Superior temporal gyrus (tissue), 1 donor: Measurements from ENCODE around the gene COL3A1.

Source experiments
- DNase-seq: peaks from one replicate; pipeline ENCODE4 v3.0.0-alpha.2; 2016; ENCODE audit errors: extremely low spot score

COL3A1 gene

GRCh38 chr2:188975497-188976102, 1.4 kb downstream of the COL3A1 start:
- no peak for DNase-seq

- DNase-seq = no peak
These were observed 2.5 kb downstream of the COL3A1 start for GRCh38 chr2:188976545-188977268.

- DNase-seq = no peak
These were observed 3.1 kb downstream of the COL3A1 start for GRCh38 chr2:188977317-188977716.

GRCh38 chr2:188978291-188979081, 4.3 kb downstream of the COL3A1 start:
- no peak for DNase-seq

DNA sequence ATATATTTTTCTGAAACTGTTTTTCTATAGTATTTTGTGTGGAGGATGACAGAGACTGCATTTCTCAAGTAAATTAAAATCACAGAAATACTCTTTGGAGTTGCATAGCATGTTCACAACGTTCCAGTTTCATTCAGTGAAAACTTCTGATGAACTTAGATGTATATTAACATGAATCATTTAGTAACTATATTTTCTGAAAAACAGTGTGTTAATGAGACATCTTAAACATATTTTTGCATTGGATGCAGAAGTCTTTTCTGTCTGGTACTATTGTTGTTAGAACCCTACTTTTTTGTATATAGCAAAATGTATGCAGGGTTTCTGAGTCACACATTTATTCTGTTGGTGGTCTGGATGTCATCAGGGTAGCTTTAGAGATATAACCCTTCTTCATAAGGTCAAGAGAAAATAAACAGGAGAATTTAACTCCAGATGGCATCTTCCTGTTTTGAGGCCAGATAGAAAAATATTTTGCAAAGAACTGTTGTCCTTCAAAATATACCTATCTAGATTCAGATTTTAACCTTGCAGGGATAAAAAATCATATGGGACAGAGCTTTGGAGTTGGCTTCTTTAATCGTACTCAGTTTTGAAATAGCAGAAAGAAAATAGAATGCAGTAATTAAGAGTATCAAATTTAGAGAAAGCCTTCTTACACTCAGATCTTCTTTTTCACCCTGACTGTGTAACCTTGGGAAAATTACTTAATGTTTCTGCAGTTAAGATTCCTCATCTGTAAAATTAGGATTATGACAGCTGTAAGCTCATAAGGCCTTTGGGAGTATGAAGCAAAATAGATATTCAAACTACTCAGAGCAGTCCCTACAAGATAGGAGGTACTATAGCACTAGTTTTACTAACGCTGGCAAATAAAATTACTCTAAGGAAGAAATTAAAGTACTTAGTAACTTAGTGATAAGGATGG, 5.3 kb downstream of the COL3A1 start:
- no peak for DNase-seq

DNA sequence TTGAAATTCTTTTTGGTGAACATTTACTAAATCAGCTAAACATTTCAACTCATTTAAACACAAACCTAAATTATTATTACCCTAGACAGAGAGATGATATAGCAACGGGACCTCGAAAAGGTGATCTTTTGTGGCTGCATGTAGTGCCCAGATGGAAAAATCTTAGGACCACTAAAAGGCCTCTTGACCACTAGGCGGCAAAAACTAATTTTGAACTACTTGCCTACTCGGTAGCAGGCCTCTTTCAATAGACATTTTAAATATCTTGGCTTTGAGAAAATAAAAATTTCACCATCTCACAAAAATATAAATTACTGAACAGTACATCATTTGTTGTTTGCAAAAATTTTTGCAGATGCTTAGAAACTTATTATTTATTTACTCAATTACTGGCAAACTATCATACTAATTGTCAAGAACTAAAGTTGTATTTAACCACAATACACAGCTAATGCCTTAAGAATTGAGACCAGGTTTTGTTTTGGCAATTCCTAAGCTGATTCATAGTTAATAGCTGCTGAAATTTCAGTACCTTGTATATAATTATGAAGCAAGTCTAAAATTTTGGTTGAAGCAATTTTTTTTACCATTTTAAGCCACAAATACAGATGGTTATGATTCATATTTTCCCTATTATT, 9.4 kb downstream of the COL3A1 start:
- DNase-seq = no peak

GRCh38 chr2:188984065-188984491, 9.9 kb downstream of the COL3A1 start:
- no peak for DNase-seq

- no peak for DNase-seq
These were observed 10.5 kb downstream of the COL3A1 start for GRCh38 chr2:188984680-188985079.

DNA sequence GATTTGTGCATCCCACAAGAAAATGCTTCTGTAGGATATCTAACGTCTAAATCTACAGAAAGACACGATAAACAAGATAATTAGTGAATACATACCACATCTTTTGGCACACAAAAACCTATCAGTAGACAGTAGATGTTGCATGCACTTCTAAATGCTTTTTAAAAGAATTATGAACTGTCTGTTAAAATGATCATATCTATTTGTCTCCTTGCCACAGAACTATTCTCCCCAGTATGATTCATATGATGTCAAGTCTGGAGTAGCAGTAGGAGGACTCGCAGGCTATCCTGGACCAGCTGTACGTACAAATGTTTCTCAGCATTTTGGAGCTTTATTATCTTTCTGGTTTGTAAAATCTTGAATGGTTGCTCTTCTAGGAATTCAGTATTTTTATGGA, 12.7 kb downstream of the COL3A1 start:
- no peak for DNase-seq

- no peak for DNase-seq
These were observed 19.1 kb downstream of the COL3A1 start for GRCh38 chr2:188993247-188993646.

GRCh38 chr2:188997263-188997662, 23.1 kb downstream of the COL3A1 start:
- DNase-seq = no peak

DNA sequence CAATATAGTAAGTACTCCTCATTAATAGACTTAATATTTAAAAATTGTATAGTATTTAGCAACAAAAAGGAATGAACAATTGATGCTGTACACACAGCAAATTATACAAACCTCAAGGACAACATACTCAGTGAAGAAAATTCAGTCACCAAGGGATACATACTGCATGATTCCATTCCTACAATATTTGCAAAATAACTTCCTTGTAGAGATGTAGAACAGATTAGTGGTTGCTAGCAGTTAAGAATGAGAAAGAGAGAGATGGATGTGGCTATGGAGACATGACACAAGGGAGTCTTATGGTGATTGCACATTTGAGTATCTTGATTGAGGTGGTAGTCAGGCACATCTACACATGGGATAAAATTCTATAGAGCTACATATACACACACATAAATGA, 26.0 kb downstream of the COL3A1 start:
- DNase-seq = no peak

DNA sequence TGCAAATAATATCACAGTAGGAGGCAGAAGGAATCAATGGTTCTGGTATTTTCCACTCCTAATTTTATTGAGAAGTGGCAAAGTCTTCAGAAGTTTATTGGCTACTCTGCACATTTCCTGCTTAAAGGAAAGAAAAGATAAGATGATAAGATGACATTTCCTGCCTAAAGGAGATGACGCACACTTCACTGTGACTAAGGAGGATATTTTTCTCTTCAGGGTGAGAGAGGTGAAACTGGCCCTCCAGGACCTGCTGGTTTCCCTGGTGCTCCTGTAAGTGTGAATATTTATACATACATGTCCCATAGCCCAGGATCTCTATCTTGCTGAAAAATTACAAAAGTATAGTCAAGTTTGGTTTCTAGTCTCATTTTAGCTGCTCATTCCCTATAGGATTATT, 27.9 kb downstream of the COL3A1 start:
- DNase-seq = no peak

DNA sequence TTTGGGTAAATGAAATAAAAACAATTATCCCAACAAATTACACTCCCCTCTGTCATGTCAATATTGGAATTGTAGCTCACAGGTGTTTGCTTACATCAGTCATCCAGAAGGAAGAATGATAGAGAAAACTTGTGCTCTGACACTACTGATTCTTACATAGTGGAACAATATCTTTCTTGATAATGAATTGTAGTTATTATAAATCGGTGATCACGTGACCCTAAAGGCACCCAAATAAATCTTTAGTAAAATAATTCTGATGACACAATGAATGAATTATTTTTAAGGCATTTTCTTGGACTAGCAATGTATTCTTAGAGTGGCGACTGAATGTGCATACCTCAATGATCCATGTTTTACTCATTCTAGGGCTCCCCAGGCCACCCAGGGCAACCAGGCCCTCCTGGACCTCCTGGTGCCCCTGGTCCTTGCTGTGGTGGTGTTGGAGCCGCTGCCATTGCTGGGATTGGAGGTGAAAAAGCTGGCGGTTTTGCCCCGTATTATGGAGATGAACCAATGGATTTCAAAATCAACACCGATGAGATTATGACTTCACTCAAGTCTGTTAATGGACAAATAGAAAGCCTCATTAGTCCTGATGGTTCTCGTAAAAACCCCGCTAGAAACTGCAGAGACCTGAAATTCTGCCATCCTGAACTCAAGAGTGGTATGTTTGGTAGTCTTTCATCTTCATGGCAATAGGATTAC, 34.5 kb downstream of the COL3A1 start:
- DNase-seq = no peak

- DNase-seq = no peak
These were observed 36.4 kb downstream of the COL3A1 start for GRCh38 chr2:189010536-189010935.

DNA sequence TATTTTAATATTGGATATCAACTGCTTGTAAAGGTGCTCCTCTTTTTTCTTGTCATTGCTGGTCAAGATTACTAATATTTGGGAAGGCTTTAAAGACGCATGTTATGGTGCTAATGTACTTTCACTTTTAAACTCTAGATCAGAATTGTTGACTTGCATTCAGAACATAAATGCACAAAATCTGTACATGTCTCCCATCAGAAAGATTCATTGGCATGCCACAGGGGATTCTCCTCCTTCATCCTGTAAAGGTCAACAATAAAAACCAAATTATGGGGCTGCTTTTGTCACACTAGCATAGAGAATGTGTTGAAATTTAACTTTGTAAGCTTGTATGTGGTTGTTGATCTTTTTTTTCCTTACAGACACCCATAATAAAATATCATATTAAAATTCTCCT, 38.2 kb downstream of the COL3A1 start:
- DNase-seq = no peak

GRCh38 chr2:189013031-189013430, 38.9 kb downstream of the COL3A1 start:
- no peak for DNase-seq

- no peak for DNase-seq
These were observed 39.7 kb downstream of the COL3A1 start for GRCh38 chr2:189013671-189014448.

- no peak for DNase-seq
These were observed 40.4 kb downstream of the COL3A1 start for GRCh38 chr2:189014449-189015138.
